Thoracic aorta (tissue), 2 donors: Measurements from ENCODE around the gene SH2D6. TPM values are rescaled to one million over a fixed set of nuclear protein-coding genes. Genes with fewer than 3 reads are reported as not detected.

Experiments
- ATAC-seq: fragments of 150-250 bp; one replicate; pipeline ENCODE4 v1.8.0; 2017; ENCODE audit warnings: low read depth; ENCODE audit not compliant: insufficient number of reproducible peaks, low FRiP score
- DNase-seq: peaks from one replicate; pipeline ENCODE4 v3.0.0-alpha.2; 2020; ENCODE audit warnings: low spot score
- H3K27ac ChIP-seq, 2 donors: fragments of 200-600 bp; sonication (generic); 1 replicate in 1 of 2; 2 replicates in 1 of 2; pipeline ENCODE4 v1.5.1; 2016; ENCODE audit warnings: mild to moderate bottlenecking in 2 of 2, moderate library complexity in 2 of 2
- H3K27me3 ChIP-seq: fragments of 200-600 bp; sonication (generic); replicated peaks from 2 replicates; pipeline ENCODE4 v1.6.0; 2016; ENCODE audit warnings: mild to moderate bottlenecking; ENCODE audit not compliant: insufficient read depth
- H3K36me3 ChIP-seq: fragments of 200-600 bp; sonication (generic); one replicate; pipeline ENCODE4 v1.5.1; 2016
- H3K4me1 ChIP-seq, 2 donors: fragments of 200-600 bp; sonication (generic); 1 replicate in 1 of 2; 2 replicates in 1 of 2; pipeline versions ENCODE4 v1.5.1 to v1.6.0; 2016; ENCODE audit warnings: low read depth in 2 of 2, mild to moderate bottlenecking in 1 of 2; ENCODE audit not compliant: control insufficient read depth in 1 of 2
- H3K4me3 ChIP-seq: fragments of 200-600 bp; sonication (generic); 2 replicates; pipeline ENCODE4 v1.5.1; 2016; ENCODE audit warnings: mild to moderate bottlenecking
- H3K9me3 ChIP-seq: fragments of 200-600 bp; sonication (generic); 2 replicates; pipeline ENCODE4 v1.5.1; 2016
- total RNA-seq, 2 donors: library from RNA; depleted of rRNA; stranded (reverse); fragments of >200 nt; gene quantifications; one replicate each; pipeline versions ENCODE4 v1.1.0 to v1.2.3, GENCODE V29; 2016
- TF ChIP-seq, protein P1 (sequence below): fragments of 200-600 bp; sonication (generic); IDR thresholded peaks from one replicate; pipeline ENCODE4 v1.5.1; 2019; ENCODE audit warnings: antibody characterized with exemption

SH2D6 gene
- total RNA-seq, 2 donors from 2014 or later: not detected

- DNase-seq: no peak
- H3K4me3 ChIP-seq: no peak overlapping the region
- TF ChIP-seq, protein P1, sequence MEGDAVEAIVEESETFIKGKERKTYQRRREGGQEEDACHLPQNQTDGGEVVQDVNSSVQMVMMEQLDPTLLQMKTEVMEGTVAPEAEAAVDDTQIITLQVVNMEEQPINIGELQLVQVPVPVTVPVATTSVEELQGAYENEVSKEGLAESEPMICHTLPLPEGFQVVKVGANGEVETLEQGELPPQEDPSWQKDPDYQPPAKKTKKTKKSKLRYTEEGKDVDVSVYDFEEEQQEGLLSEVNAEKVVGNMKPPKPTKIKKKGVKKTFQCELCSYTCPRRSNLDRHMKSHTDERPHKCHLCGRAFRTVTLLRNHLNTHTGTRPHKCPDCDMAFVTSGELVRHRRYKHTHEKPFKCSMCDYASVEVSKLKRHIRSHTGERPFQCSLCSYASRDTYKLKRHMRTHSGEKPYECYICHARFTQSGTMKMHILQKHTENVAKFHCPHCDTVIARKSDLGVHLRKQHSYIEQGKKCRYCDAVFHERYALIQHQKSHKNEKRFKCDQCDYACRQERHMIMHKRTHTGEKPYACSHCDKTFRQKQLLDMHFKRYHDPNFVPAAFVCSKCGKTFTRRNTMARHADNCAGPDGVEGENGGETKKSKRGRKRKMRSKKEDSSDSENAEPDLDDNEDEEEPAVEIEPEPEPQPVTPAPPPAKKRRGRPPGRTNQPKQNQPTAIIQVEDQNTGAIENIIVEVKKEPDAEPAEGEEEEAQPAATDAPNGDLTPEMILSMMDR: no peak
- no peak for ATAC-seq
- H3K27ac ChIP-seq: no peak overlapping the region
- peaks cover 0 to 18% of the 10 kb centered on the region in 2 donors for H3K4me1 ChIP-seq
- no peaks in the 10 kb centered on the region for H3K27me3 ChIP-seq
- H3K36me3 ChIP-seq: peaks cover 4% of the 10 kb centered on the region
- H3K9me3 ChIP-seq: no peaks in the 10 kb centered on the region
These were observed 19.4 kb upstream of the SH2D6 start for GRCh38 chr2:85399183-85399455.

DNA sequence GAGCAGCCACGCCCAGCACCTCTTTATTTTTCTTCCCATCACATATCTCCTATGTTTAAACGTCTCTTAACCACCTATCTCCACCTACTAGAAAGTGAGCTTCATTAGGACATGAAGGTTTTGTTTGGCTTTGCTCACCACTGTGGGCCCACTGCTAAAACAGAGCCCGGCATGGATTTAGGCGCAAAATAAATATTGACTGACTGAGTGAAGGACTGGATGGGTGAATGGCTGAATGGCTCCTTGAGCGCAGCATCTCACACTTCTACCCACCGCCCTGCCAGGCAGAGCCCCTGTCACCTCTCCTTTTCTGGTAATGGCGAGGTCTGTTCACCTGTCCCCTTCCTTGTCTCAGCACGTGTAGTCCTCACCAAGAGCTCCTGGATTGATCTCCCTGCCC is 18.5 kb upstream of the SH2D6 start:
- DNase-seq: no peak
- Histone ChIP-seq H3K36me3 (peaks cover 4% of the 10 kb centered on the region), H3K4me1 (peaks cover 0 to 18% of the 10 kb centered on the region in 2 donors), H3K9me3 (no peaks in the 10 kb centered on the region), H3K27ac (no peak overlapping the region), H3K27me3 (no peaks in the 10 kb centered on the region), H3K4me3 (no peak overlapping the region)
- no peak for ATAC-seq
- TF ChIP-seq, protein P1: no peak

DNA sequence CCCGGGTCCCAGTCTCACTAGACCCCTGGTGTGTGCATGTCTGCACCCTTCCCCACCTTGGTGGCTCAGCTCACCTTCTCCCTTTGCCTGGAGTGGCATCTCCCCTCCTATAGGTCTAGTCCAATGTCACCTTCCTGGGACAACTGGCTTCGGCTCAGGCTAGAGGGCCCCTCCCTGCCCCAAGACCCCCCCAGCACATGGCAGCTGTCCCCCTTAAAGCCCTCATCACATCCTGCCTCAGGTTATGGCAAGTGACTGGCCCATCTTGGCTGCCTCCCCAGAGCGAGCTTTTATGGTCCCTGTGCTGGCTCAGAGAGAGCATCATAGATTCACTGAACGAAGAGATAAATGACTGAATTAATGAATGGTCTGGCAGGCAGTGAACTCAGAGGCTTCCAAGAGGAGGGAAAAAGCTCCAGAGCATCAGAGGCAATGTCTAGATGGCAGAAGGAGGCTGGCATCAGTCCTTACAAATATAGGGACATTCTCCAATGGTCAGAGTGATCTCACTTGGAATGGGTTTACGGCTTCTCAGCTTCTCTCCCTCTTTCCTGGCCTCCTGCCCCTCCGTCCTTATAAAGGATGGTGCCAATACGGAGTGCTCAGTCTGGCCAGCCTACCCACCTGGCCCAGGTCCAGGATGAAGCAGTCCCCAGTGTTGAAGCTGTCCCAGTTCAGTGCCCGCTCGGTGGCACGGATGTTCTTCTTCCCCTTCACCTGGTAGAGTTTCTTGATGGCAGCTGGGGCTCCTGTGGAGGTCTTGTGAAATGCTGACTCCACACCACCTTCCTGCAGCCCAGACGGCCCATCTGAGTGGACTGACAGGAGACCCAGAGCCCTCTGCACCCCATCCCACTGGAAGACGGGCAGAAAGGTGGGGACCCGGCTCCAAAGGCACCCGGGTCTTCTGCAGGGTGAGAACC is 17.7 kb upstream of the SH2D6 start:
- H3K4me3 ChIP-seq: no peak overlapping the region
- ATAC-seq (no peak), DNase-seq (no peak)
- H3K9me3 ChIP-seq: no peaks in the 10 kb centered on the region
- no peaks in the 10 kb centered on the region for H3K27me3 ChIP-seq
- H3K4me1 ChIP-seq: peaks cover 0 to 17% of the 10 kb centered on the region in 2 donors
- no peak overlapping the region for H3K27ac ChIP-seq
- TF ChIP-seq, protein P1: no peak
- H3K36me3 ChIP-seq: peaks cover 4% of the 10 kb centered on the region

- Histone ChIP-seq H3K9me3 (no peaks in the 10 kb centered on the region), H3K4me3 (no peak overlapping the region), H3K27me3 (no peaks in the 10 kb centered on the region), H3K4me1 (peaks cover 0 to 11% of the 10 kb centered on the region in 2 donors), H3K27ac (no peak overlapping the region), H3K36me3 (peaks cover 4% of the 10 kb centered on the region)
- ATAC-seq: no peak
- no peak for DNase-seq
- TF ChIP-seq, protein P1: no peak
These were observed 17.1 kb upstream of the SH2D6 start for GRCh38 chr2:85401464-85401805.

GRCh38 chr2:85401844-85402243 is 16.7 kb upstream of the SH2D6 start:
- TF ChIP-seq, protein P1: no peak
- H3K4me3 ChIP-seq: no peak overlapping the region
- peaks cover 4% of the 10 kb centered on the region for H3K36me3 ChIP-seq
- no peaks in the 10 kb centered on the region for H3K27me3 ChIP-seq
- no peak overlapping the region for H3K27ac ChIP-seq
- DNase-seq (no peak), ATAC-seq (no peak)
- peaks cover 0 to 7% of the 10 kb centered on the region in 2 donors for H3K4me1 ChIP-seq
- H3K9me3 ChIP-seq: no peaks in the 10 kb centered on the region
